Lower leg skin (tissue), 4 donors: ENCODE data around the gene C6orf89. TPM values are rescaled to one million over a fixed set of nuclear protein-coding genes. Genes with fewer than 3 reads are reported as not detected.
A peak's percentile ranks its signal among the peaks of the same experiment; 100 is the strongest.

Experiments
- DNase-seq, 2 donors: peaks; one replicate each; pipeline ENCODE4 v3.0.0-alpha.2; 2019; ENCODE audit warnings: low spot score in 2 of 2
- H3K4me3 ChIP-seq: fragments of 200-600 bp; sonication (generic); 2 replicates; pipeline ENCODE4 v1.5.1; 2017; ENCODE audit warnings: mild to moderate bottlenecking, low read depth; ENCODE audit not compliant: poor library complexity, severe bottlenecking
- POLR2A ChIP-seq, 2 donors: fragments of 450-650 bp; IDR thresholded peaks; one replicate each; pipeline ENCODE4 v1.6.1; 2016 to 2017; ENCODE audit warnings: antibody characterized with exemption in 2 of 2, mild to moderate bottlenecking in 1 of 2, moderate library complexity in 1 of 2
- WGBS, 2 donors: methylation state at CpG; one replicate each; pipeline ENCODE4 v1.1.5; 2018; 5-methylcytosine and 5-hydroxymethylcytosine counted together
- intact Hi-C: fragments of 100-400 bp; cut with DNase I; formaldehyde crosslinking; loops from one replicate; pipeline ENCODE4 v1.15.0; 2023; ENCODE audit warnings: low total_unique reads
- total RNA-seq, 4 donors: library from RNA; depleted of rRNA; stranded (reverse); fragments of >200 nt; gene quantifications; one replicate each; pipeline ENCODE4 v1.1.0, GENCODE V29; 2016
- TF ChIP-seq, protein P1 (sequence below), 3 donors: fragments of 450-650 bp; IDR thresholded peaks; one replicate each; pipeline ENCODE4 v1.5.1; 2016; ENCODE audit warnings: antibody characterized with exemption in 3 of 3, mild to moderate bottlenecking in 3 of 3, moderate library complexity in 2 of 3

Gene C6orf89
- total RNA-seq, 4 donors from 2014 or later, result 27.5 to 47.4 (median 30.5) TPM

GRCh38 chr6:36953931-36954261 is 68.1 kb downstream of the C6orf89 start:
- 81 to 100% methylated on average over 1 of the region's 1 CpG for WGBS, 2 donors
- intact Hi-C loops, result no loop called here

GRCh38 chr6:36954262-36954931 is 68.6 kb downstream of the C6orf89 start, which contains the start of gene PI16:
PI16 (plus strand) TSS chr6:36954738; CDS start chr6:36954761, 23 bp downstream.
- 63 to 64% methylated on average over 8 to 14 of the region's 14 CpGs for WGBS, 2 donors
- no peak within 1 kb of the TSS for H3K4me3 ChIP-seq
- TF ChIP-seq POLR2A (IDR thresholded peaks at IDR 0.05), result no peak
- TF ChIP-seq, protein P1, sequence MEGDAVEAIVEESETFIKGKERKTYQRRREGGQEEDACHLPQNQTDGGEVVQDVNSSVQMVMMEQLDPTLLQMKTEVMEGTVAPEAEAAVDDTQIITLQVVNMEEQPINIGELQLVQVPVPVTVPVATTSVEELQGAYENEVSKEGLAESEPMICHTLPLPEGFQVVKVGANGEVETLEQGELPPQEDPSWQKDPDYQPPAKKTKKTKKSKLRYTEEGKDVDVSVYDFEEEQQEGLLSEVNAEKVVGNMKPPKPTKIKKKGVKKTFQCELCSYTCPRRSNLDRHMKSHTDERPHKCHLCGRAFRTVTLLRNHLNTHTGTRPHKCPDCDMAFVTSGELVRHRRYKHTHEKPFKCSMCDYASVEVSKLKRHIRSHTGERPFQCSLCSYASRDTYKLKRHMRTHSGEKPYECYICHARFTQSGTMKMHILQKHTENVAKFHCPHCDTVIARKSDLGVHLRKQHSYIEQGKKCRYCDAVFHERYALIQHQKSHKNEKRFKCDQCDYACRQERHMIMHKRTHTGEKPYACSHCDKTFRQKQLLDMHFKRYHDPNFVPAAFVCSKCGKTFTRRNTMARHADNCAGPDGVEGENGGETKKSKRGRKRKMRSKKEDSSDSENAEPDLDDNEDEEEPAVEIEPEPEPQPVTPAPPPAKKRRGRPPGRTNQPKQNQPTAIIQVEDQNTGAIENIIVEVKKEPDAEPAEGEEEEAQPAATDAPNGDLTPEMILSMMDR (IDR thresholded peaks at IDR 0.05), result no peak
- intact Hi-C loops, result no loop called here
- peak in 1 of 2 donors; percentile 85 for DNase-seq

More at GRCh38 chr6:36953931-36954261, 68.1 kb downstream of the C6orf89 start:
- peak in 1 of 2 donors; percentile 46 for DNase-seq
- TF ChIP-seq, protein P1 (IDR thresholded peaks at IDR 0.05), result no peak
- TF ChIP-seq POLR2A (IDR thresholded peaks at IDR 0.05), result no peak
- H3K4me3 ChIP-seq, result no peak overlapping the region

- WGBS, 2 donors, result 45 to 47% methylated on average over 6 of the region's 6 CpGs
- TF ChIP-seq, protein P1 (IDR thresholded peaks at IDR 0.05), result no peak
- no peak for TF ChIP-seq POLR2A (IDR thresholded peaks at IDR 0.05)
- no peak overlapping the region for H3K4me3 ChIP-seq
- intact Hi-C loops, result no loop called here
- DNase-seq, result peak in 1 of 2 donors; percentile 75
These were observed 69.4 kb downstream of the C6orf89 start for GRCh38 chr6:36955136-36955535.

GRCh38 chr6:36955671-36956445 is 70.1 kb downstream of the C6orf89 start:
- intact Hi-C loops, result no loop called here
- no peak overlapping the region for H3K4me3 ChIP-seq
- peak in 1 of 2 donors; percentile 84 for DNase-seq
- TF ChIP-seq, protein P1 (IDR thresholded peaks at IDR 0.05), result no peak
- TF ChIP-seq POLR2A (IDR thresholded peaks at IDR 0.05), result no peak
- WGBS, 2 donors, result 29 to 41% methylated on average over 9 of the region's 9 CpGs

DNA sequence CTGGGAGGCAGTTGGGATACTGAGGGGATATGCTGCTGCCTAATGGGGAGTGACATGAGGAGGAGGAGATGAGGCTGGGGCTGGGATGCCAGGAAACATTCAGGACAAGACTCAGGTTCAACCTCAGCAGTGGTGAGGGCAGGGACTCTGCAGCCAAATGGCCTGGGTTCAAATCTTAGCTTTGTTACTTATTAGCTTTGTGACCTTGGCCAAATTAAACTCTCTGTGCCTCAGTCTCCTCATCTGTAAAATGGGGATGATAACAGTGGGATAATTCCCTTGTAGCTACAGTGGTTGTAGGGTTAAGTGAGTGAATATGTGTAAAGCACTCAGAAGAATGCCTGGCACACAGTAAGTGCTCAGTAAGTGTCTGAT is 70.7 kb downstream of the C6orf89 start:
- no peak overlapping the region for H3K4me3 ChIP-seq
- no peak for DNase-seq
- no peak for TF ChIP-seq POLR2A (IDR thresholded peaks at IDR 0.05)
- TF ChIP-seq, protein P1 (IDR thresholded peaks at IDR 0.05), result no peak
- intact Hi-C loops, result no loop called here
